Measurements from ENCODE around the gene IQGAP2. TPM values are rescaled to one million over a fixed set of nuclear protein-coding genes. Genes with fewer than 3 reads are reported as not detected.
A peak's percentile ranks its signal among the peaks of the same experiment; 100 is the strongest.

The IQGAP2 gene
- total RNA-seq, 1 experiment from 2014 or later: 13.4 TPM

- H3K4me3 Mint-ChIP-seq (ENCODE audit: low read depth, unreplicated experiment): no peak overlapping the region
- CTCF ChIA-PET: no interaction called here
- no peaks in the 10 kb centered on the region for H3K9me3 Mint-ChIP-seq (ENCODE audit: low read depth, unreplicated experiment)
- H3K36me3 Mint-ChIP-seq (ENCODE audit: insufficient read depth, unreplicated experiment): no peaks in the 10 kb centered on the region
- no peaks in the 10 kb centered on the region for H3K27me3 Mint-ChIP-seq (ENCODE audit: unreplicated experiment)
- DNase-seq: no peak
- H3K27ac Mint-ChIP-seq (ENCODE audit: unreplicated experiment): no peak overlapping the region
- intact Hi-C loops (cut with micrococcal nuclease; ENCODE audit: unreplicated experiment): no loop called here
- TF ChIP-seq CTCF (IDR thresholded peaks at IDR 0.05; ENCODE audit: unreplicated experiment): no peak
- BruUV-seq (replicated peaks): no TSS peak
- H3K4me1 Mint-ChIP-seq (ENCODE audit: low read depth, unreplicated experiment): no peaks in the 10 kb centered on the region
Measured at GRCh38 chr5:76638479-76638878, 235.4 kb downstream of the IQGAP2 start.

- peak; percentile 61 for TF ChIP-seq CTCF (IDR thresholded peaks at IDR 0.05; ENCODE audit: unreplicated experiment)
- no peaks in the 10 kb centered on the region for H3K36me3 Mint-ChIP-seq (ENCODE audit: insufficient read depth, unreplicated experiment)
- CTCF ChIA-PET: no interaction called here
- intact Hi-C loops (cut with micrococcal nuclease; ENCODE audit: unreplicated experiment): loop anchor here (1.0 kb wide), 1 partner anchor 40 kb away; no protein-coding TSS in a partner anchor
- no peak overlapping the region for H3K4me3 Mint-ChIP-seq (ENCODE audit: low read depth, unreplicated experiment)
- no peak overlapping the region for H3K27ac Mint-ChIP-seq (ENCODE audit: unreplicated experiment)
- no TSS peak for BruUV-seq (replicated peaks)
- H3K9me3 Mint-ChIP-seq (ENCODE audit: low read depth, unreplicated experiment): no peaks in the 10 kb centered on the region
- no peaks in the 10 kb centered on the region for H3K27me3 Mint-ChIP-seq (ENCODE audit: unreplicated experiment)
- DNase-seq: peak; percentile 72
- no peaks in the 10 kb centered on the region for H3K4me1 Mint-ChIP-seq (ENCODE audit: low read depth, unreplicated experiment)
Measured at GRCh38 chr5:76641514-76642120, 238.5 kb downstream of the IQGAP2 start.

- H3K4me3 Mint-ChIP-seq (ENCODE audit: low read depth, unreplicated experiment): no peak overlapping the region
- intact Hi-C loops (cut with micrococcal nuclease; ENCODE audit: unreplicated experiment): no loop called here
- no peak for DNase-seq
- no peaks in the 10 kb centered on the region for H3K27me3 Mint-ChIP-seq (ENCODE audit: unreplicated experiment)
- TF ChIP-seq CTCF (IDR thresholded peaks at IDR 0.05; ENCODE audit: unreplicated experiment): no peak
- H3K9me3 Mint-ChIP-seq (ENCODE audit: low read depth, unreplicated experiment): no peaks in the 10 kb centered on the region
- H3K36me3 Mint-ChIP-seq (ENCODE audit: insufficient read depth, unreplicated experiment): no peaks in the 10 kb centered on the region
- CTCF ChIA-PET: no interaction called here
- H3K27ac Mint-ChIP-seq (ENCODE audit: unreplicated experiment): no peak overlapping the region
- BruUV-seq (replicated peaks): no TSS peak
- H3K4me1 Mint-ChIP-seq (ENCODE audit: low read depth, unreplicated experiment): no peaks in the 10 kb centered on the region
Measured at GRCh38 chr5:76642390-76643040, 239.4 kb downstream of the IQGAP2 start.

GRCh38 chr5:76643371-76643770 is 240.3 kb downstream of the IQGAP2 start:
- DNase-seq: no peak
- Mint-ChIP-seq H3K36me3 (ENCODE audit: insufficient read depth, unreplicated experiment) (no peaks in the 10 kb centered on the region), H3K27me3 (ENCODE audit: unreplicated experiment) (no peaks in the 10 kb centered on the region), H3K4me3 (ENCODE audit: low read depth, unreplicated experiment) (no peak overlapping the region), H3K4me1 (ENCODE audit: low read depth, unreplicated experiment) (no peaks in the 10 kb centered on the region), H3K27ac (ENCODE audit: unreplicated experiment) (no peak overlapping the region), H3K9me3 (ENCODE audit: low read depth, unreplicated experiment) (no peaks in the 10 kb centered on the region)
- CTCF ChIA-PET: interaction anchor here (1.2 kb wide), 1 partner anchor 131 kb away, joined by 4 read pairs; no protein-coding TSS in a partner anchor
- intact Hi-C loops (cut with micrococcal nuclease; ENCODE audit: unreplicated experiment): no loop called here
- BruUV-seq (replicated peaks): no TSS peak
- no peak for TF ChIP-seq CTCF (IDR thresholded peaks at IDR 0.05; ENCODE audit: unreplicated experiment)

Data from Calu3 (cell line).